HG02884 (cell line): ENCODE measurements around the gene LDB2.

Experiments
- ATAC-seq: cut with Tn5 transposase; IDR thresholded peaks from one replicate; pipeline ENCODE4 v1.9.1; 2021; ENCODE audit warnings: mild to moderate bottlenecking, moderate library complexity; ENCODE audit not compliant: unreplicated experiment

Gene LDB2

DNA sequence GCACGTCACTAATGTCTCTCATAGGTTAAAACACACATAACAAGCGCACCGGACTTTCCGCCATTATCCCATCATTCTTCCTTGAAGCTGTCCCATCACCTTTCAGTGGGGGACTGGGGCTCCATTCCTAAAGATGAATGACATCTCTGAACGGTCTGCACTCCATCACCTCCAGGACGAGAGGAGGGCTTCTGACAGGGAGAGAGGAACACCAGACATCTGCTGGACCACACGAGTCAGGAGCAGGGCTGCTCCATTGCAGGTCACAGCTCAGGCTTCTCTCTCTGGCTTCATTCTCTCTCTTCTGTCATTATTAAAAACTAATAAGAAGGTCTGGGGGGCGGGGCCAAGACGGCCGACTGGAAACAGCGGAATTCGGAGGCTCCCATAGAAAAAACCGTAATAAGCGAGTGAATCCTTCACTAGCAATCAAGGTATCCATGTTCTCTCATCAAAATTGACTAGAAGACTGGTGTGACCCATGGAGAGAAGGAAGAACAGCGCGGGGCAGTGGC lies 289.8 kb downstream of the LDB2 start:
- no peak for ATAC-seq

DNA sequence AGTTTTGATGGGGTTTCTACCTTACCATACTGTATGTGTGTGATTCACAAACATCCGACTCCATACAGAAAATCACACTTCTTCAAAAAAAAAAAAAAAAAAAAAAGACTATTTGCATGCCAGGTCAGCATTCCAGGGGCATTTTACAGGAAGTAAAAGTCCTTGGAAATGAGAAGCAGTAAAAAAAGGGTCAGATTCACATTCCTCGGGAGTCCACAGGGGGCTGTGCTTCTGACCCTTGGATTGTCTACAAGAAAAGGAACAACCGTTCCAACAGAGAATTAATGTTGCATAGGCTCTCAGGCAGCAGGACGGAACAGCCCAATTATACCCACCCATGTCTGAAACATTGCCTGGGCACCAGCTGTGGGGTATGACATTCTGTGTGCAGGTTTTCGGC lies 290.3 kb downstream of the LDB2 start:
- ATAC-seq: no peak

DNA sequence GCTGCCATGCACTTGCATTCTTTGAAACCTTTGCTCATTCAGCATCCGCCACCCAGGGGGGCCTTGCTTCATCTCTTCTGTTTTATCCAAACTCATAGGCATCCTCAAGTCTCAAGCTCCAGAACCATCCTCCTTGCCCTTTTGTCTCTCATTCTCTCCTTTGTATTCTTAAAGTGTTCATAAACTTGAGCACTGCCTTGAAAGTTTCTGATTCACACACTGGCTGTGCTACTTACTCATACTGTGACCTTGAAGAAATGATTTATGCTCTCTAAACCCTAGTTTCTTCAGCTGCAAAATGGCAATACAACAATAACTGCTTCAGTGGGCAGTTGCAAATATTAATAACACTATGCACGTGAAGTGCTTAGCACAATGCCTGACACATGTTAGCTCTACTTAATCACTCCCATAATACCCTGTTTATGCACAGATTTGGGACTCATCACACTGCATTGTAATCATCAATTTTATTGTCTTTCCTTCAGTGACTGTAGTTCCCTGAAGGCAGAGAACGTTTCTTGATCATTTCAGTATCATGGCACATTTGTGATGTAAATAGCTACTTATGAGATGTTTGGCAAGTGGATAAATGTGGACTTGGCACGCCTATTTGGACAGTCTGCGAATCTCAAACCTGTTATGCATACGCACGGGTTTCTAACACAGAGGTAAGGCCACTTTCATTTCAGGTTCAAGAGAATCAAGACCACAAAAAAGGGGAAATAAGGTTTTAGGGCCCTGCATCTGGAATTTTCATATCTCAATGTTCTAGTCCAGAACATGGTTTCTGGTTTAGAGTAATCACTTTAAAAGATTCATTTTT lies 291.0 kb downstream of the LDB2 start:
- no peak for ATAC-seq

DNA sequence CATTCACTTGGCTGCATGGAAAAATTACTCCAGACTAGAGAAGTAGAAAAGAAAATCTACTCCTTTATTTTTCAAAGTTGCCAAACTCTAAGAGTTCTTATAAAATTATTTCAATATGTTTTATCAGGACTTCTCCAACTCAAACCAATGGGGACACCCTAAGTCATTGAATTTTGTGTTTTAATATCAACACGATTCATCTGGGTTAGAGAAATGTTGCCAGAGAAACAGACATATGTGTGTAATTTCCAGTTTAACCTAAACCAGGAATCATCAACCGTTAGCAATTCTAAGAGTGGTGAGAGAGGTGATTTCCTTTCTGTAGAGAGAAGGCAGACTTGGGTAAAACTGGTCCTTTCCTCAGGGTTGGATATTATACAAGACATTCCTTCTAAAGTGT lies 291.8 kb downstream of the LDB2 start:
- no peak for ATAC-seq

DNA sequence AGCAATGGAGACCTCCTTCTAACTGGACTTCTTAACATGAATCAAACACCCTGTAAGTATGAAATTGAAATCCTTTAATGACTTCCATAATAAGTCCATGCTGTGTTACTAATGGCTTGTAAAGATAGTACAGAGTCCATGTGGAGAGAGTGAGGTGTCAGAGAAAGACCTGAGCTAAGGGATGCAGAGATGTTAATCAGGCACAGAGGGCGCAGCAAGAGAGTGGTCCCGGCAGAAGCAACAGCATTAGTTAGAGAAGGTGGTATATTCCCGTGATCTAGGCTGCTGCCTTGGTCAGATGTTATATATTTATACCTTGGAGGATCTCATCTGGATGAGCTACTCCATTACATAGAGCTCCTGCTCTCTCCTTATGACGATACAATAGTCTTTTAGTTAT lies 295.3 kb downstream of the LDB2 start:
- ATAC-seq: no peak

DNA sequence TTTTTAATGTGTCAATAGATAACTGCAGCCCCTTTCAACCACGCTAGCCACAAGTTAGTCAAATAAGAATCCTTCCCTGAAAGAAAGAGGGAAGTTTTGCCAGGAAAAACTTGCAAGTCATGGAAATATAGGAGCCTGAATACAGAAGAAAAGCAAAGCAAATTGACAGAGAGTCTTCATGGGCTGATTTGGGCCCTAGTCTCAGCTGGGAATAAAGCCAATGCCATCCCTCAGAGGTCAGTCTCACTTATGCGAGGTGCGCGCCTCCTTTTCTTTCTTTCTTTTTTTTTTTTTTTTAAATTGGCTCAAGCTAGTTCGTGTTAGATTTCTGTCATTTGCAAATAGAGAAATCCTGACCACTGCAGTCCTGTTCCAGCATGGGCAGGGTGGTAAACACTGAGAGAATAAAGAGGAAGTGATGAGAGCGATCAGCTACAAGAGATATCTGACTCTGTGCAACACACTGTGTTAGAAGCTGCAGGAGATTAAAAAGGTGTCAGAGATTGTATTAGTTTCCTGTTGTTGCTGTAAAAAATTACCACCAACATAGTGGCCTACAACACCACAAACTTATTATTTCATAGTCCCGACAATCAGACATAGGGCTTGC lies 299.7 kb downstream of the LDB2 start:
- ATAC-seq: no peak

DNA sequence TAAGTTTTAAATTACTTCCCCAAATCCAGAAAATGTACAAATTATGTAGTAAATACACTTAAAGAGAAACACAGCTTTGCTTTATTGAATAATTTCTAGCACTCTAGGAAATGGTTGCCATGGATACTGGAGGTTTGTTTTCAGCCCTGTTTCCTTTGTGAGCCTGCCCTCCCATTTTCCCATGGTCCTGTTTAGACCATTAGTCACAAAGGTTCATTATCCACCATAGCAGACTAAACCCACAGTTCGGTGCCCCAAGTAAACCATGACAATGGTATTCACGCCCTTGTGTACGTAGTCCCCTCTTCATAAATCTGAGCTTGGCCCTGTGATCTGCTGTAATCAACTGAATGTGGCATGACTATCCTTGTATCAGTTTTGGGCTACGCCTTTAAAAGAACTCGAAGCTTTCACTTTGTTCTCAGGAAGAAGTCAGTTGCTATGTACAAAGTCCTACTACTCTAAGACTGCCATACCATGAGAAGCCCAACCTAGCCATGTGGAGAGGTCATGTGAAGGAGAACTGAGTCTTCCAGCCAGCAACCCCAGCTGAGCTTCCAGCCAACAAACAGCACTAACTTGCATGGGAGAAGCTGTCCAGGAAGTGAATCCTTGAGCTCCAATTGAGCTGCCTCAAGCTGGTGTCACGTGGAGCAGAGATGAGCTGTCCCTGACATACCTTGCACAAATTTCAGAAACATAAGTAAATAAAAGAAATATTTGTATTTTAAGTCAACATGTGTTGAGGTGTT lies 300.4 kb downstream of the LDB2 start:
- no peak for ATAC-seq

DNA sequence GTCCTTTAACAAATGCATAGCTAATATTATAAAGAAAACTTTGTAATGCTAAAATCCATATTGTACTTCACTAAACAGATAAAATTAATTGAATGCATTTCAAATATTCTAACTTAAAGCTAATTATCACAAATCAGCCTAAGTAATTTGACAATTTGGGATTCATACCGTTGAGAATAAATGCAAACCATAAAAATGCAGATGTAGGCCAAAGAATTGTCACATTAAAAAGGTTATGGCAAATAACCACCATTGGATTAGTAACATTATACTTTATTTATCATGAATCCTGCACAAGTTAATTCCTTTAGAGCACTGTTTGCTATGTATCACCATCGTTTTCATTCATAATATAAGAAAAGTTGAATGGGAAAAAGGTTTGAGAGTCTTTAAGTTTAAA lies 301.0 kb downstream of the LDB2 start:
- ATAC-seq: no peak

DNA sequence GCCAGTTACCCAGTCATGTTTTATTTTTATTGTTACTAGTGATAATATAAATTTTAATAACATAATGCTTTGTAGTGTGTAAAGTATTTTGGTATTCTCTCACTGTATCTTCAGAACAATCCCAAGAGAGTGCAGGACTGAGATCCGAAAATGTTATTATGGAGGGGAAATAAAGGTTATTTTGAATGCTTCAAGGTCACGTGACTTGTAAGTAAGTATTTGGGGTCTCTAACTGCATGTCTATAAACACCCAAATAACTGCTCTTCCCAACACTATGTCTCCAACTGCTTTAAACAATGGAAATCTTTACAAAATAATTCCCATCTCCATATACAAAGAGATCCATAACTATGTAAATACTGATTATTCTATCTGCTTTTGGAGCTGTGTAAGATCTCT lies 302.2 kb downstream of the LDB2 start:
- ATAC-seq: no peak

DNA sequence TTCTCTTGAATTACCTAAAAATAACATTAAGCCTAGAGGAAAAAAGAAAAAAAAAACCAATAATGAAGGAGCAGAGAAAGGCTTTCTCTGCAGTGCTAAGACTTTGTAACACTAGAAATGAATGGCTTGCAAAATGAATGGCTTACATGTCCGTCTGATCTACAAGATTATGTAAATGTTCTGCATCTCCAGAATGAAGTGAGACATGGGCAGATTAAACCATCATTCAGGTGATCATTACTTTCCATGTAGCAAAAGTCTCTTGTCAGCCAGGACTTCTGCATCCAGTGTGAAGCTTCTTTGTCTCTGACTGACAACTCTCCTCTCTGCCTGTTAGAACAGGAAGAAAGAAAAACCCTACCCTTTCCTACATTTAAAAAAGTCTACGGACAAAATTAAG lies 304.3 kb downstream of the LDB2 start:
- ATAC-seq: no peak

DNA sequence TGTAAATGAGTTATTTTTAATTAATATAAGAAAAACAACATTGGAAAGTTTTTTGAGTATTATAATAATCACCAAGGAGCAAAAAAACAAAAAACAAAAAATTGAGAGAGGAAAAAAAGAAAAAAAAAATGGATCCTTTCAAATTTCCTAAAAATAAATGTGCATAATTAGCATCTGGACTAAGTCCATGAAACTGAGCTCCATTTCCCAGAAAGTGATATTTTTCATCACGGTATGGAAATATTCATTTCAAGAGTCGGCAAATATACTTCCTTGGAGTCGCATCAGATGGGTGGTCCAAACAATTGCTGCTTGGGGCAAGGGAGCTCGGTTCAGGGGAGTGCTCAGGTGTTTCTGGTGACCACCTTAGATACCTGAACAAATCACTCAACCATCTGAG lies 305.1 kb downstream of the LDB2 start:
- no peak for ATAC-seq

DNA sequence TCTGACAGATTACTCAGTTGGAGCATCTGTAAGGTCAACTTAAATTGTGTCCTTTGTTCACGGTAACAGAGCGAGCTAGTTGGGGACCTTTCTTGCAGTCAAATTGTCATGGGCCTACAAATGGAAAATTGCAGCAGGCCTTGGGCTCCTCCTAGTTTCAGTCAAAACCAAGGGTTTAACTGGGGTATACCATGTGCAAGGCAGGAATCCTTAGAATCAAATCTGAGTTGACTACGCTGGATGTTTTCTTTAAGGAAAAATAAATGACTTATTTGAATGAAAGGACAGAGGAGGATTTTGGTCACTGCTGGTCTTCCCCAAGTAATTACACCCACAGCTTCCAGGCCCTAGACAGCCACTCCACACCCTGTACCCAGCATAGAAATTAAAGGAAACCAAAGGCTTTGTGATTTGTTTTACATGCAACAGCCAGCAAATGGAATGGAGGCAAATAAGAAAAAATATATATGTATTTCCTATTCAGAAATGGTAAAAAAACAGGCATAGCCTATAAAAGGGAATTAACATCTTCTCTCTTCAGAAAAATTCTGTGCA lies 307.1 kb downstream of the LDB2 start:
- ATAC-seq: no peak

DNA sequence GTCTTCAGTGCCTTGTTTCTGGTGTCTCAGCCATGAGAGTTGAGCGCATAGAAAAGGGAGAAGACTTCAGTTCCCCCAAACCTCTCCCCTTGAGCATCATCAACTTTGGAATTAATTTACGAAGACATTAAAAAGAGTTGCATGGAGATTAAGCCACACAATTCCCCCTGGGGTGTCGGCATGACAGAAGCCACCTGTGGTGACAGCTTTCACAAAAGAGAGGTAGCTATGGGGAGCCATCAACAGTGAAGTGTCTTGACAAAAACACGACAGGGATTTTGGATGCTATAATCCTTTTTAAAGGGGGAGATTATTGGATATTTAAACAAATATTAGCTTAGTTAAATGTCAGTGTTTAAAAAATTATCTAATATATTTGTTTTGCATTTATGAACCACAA lies 307.6 kb downstream of the LDB2 start:
- no peak for ATAC-seq

DNA sequence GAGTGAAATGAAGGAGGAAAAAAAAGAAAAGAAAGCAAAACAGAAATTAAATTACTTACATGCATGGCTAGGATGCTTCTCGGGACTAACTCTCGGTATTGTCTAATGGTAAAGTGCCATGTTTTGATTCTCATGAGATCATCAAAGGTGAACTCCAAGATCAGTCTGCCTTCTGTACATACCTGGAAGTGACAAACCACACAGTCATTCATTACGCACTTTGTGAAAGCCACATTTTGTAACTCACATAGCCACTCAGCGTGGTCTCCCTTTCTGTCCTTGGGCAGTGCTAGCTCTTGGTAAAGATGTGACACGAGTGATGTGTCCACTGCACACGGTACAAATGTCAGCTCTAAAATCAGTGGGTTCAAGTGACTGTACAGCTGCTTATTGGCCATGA lies 309.8 kb downstream of the LDB2 start:
- ATAC-seq: no peak

DNA sequence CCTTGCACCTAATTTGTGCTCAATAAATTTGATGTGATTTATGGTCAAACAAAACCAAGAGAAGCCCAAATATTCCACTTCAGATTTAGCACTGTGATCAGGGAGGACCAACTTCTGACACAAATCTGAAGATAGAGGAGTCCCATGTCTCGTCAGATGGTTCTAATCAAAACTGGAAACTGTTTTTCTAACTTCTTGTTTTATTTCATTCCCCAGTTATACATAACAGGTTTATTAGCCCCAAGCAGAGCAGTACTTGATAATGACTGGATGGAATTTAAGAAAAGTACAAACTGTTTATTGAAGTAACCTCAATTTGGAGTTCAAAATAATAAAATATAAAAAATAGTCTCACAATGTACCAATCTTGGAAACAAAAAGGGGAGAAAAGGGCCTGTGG lies 310.3 kb downstream of the LDB2 start:
- ATAC-seq: no peak

DNA sequence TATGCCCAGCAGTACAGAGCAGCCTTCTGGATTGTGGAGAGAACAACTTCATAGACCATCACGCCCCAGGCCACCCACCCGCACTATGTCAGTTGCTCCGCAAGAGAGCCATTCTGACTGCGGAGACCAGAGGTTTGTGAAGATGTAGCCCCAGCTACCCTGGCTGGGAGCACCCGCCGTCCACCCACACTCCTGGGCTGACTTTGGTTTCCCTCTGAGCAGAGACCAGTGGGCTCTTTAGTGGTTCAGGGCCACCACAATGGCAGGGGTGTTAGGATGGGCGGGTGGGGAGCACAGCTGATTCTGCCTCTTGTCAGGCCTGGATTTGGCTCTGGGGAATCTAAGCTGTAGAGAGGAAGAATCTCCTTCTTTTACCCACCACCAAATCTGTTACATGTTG lies 313.4 kb downstream of the LDB2 start:
- ATAC-seq: no peak

DNA sequence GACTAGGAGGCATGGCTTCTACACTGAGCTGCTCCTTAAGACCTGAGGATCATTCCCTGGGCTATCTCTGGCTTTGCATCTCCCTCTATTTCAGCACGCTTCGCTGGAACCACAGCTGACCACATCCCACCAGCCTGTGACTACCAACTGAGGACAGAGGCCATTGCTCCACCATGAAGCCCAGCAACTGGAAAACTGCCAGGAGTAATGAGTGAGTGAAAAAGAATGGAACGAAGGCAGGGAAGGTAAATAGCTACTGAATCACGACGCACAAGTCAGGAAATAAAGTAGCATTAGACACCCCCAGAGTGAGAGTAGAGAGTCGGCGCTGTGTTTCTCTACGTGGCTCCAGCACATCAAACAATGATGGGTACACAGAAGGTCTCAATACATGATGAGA lies 314.7 kb downstream of the LDB2 start:
- no peak for ATAC-seq

DNA sequence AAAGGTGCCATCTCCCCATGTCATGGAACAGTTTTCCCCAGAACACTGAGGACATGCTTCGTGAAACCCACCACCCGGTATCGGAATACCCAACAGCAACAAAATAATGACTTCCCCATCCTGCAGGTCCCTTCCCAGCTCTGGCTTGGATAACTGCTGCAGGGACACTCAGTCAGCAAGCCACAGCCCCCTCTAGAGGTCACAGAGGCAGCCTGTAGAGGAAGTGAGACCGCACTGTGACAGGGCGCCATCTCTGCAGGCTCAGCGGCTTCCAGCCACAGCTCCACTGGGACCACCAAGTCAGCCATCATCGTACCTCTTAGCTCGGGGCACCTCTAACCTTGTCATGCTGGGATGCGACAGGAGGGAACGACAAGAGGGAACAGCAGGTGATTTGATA lies 315.9 kb downstream of the LDB2 start:
- ATAC-seq: no peak

DNA sequence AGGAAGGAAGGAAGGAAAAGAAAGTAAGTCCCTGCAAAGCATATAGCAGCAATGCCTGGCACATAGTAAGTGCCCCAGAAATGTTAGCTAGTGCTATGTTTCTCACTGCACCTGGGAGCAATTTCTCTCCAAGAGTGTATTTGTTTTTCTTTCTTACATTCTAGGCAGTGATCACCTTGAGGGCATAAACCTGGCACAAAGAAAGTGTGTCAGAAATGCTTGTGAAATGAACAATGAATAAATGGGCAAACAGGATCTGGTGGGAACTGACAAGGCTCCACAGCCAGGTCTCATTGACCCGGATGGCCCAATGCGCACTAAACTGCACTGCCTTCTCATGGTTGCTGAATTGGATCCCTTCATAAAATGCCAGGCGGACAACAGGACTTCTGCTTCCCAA lies 316.4 kb downstream of the LDB2 start:
- ATAC-seq: no peak

DNA sequence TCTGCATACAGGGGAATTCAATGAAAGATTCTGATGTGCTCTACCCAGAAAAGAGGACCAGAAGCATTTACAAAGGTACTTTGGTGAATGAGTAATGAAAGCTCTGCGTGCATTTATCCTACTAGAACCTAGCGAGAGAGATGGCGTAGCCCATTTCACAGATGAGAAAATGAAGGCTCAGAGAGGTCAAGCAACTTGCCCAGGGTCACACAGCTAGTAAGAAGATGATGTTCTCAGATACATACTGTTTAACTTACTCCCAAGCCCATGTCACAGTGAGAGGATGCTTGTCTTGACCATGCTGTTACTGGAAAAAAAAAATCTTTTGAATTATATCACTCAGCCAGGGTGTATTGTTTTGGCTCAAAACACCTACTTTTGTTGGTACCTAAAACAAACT lies 317.3 kb downstream of the LDB2 start:
- ATAC-seq: no peak

DNA sequence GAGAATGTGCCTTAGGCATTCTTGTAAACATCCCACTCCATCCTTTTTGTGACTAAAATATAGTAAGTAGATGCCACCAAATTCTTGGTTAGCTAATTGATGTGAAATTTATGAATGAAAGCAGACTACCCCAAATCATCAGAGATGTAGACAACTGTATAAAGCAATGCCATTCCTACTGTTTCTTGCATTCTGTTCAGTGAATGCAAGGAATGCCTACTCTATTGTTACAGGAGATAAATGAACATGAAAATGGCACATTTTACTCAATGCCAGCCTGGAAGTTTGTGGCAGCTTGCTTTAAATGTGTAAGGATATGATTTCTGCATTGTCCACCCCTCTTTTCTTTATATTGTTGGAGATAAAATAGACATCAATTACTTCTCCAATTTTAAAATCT lies 317.9 kb downstream of the LDB2 start:
- ATAC-seq: no peak

DNA sequence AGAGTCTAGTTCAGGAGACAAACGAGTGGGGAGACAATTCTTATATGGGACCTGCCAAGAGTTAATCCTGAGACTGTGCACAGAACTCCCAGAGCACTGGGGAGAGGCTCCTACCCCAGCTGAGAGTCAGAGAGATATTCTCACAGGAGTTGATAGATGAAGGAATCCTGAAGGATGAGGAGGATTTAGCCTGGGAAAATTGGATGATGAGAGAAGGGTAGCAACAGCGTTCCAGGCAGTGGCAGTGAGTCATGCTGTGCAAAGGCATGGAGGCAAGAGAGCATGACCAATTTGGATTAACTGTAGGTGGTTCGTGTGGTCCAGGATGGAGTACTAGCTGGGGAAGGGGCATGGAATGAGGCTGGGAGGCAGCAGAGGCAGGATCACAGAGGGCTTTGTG lies 318.6 kb downstream of the LDB2 start:
- no peak for ATAC-seq
